H1 (cell line): ENCODE results near the gene UBR1. TPM values are rescaled to one million over a fixed set of nuclear protein-coding genes. Genes with fewer than 3 reads are reported as not detected.

Source experiments
- CTCF ChIA-PET: fragments of 300-600 bp; sonication (Branson Sonifier 250); formaldehyde crosslinking; loops from one replicate; lab custom pipeline; 2021; ENCODE audit not compliant: partially characterized antibody; lab: Charles Lee
- POLR2A ChIA-PET: fragments of 300-600 bp; sonication (Branson Sonifier 250); formaldehyde crosslinking; loops from one replicate; lab custom pipeline; 2021; ENCODE audit warnings: inconsistent platforms; ENCODE audit not compliant: partially characterized antibody; lab: Charles Lee
- DNase-seq, 2 experiments: peaks; one replicate each; pipeline versions ENCODE4 v3.0.0 to v3.0.0-alpha.2; 2010 to 2022; ENCODE audit warnings: low spot score in 2 of 2, low read depth in 1 of 2, mixed read lengths in 1 of 2
- FAIRE-seq: peaks from 2 replicates; lab custom pipeline; 2011; peaks lifted over from hg19 to GRCh38; lab: Jason Lieb, UNC
- H2AFZ ChIP-seq: 2 replicates; pipeline ENCODE4 v1.8.1; 2012; ENCODE audit warnings: low read length, inconsistent platforms
- H2AK5ac ChIP-seq: 2 replicates; pipeline ENCODE4 v1.6.1; 2013; ENCODE audit warnings: low read depth, low read length
- H2BK120ac ChIP-seq: replicated peaks from 2 replicates; pipeline ENCODE3; 2013; ENCODE audit warnings: low read depth, low read length, inconsistent platforms
- H2BK12ac ChIP-seq: 2 replicates; pipeline ENCODE4 v1.6.1; 2013; ENCODE audit warnings: low read depth, low read length
- H2BK15ac ChIP-seq: 2 replicates; pipeline ENCODE4 v1.6.1; 2013; ENCODE audit warnings: low read length
- H2BK20ac ChIP-seq: 2 replicates; pipeline ENCODE4 v1.6.1; 2013; ENCODE audit warnings: low read length
- H2BK5ac ChIP-seq: 2 replicates; pipeline ENCODE4 v1.6.1; 2013; ENCODE audit warnings: low read depth, low read length
- H3K14ac ChIP-seq: 2 replicates; pipeline ENCODE4 v1.6.1; 2013; ENCODE audit warnings: inconsistent platforms; ENCODE audit not compliant: insufficient read length
- H3K18ac ChIP-seq: 2 replicates; pipeline ENCODE4 v1.6.1; 2013; ENCODE audit warnings: low read length; ENCODE audit errors: extremely low read depth
- H3K23ac ChIP-seq: 2 replicates; pipeline ENCODE4 v1.6.1; 2013; ENCODE audit warnings: inconsistent platforms; ENCODE audit not compliant: insufficient read length
- H3K23me2 ChIP-seq: 2 replicates; pipeline ENCODE4 v1.6.1; 2013; ENCODE audit warnings: low read depth, low read length
- H3K27ac ChIP-seq: 2 replicates; pipeline ENCODE4 v1.6.1; 2011; ENCODE audit warnings: low read depth, low read length, inconsistent platforms
- H3K27me3 ChIP-seq, 4 experiments: replicated peaks in 1 of 4; 1 replicate in 1 of 4; 2 replicates in 3 of 4; pipeline versions ENCODE4 v1.6.1 to v1.8.1; 2011 to 2013; ENCODE audit warnings: low read length in 3 of 4, mild to moderate bottlenecking in 3 of 4, inconsistent platforms in 2 of 4, mixed read lengths in 2 of 4, moderate library complexity in 1 of 4; ENCODE audit not compliant: control insufficient read depth in 3 of 4, insufficient read depth in 3 of 4; ENCODE audit errors: extremely low read depth in 1 of 4
- H3K36me3 ChIP-seq, 4 experiments: 2 replicates each; pipeline versions ENCODE4 v1.6.1 to v1.8.1; 2011 to 2013; ENCODE audit warnings: mild to moderate bottlenecking in 4 of 4, low read length in 3 of 4, moderate library complexity in 2 of 4, control low read depth in 1 of 4, inconsistent platforms in 1 of 4; ENCODE audit not compliant: insufficient read depth in 4 of 4, control insufficient read depth in 2 of 4
- H3K4ac ChIP-seq: replicated peaks from 2 replicates; pipeline ENCODE3; 2013; ENCODE audit warnings: low read length, low read depth, mixed read lengths, inconsistent platforms; ENCODE audit not compliant: insufficient read length
- H3K4me1 ChIP-seq, 4 experiments: replicated peaks in 1 of 4; 1 replicate in 1 of 4; 2 replicates in 3 of 4; pipeline versions ENCODE4 v1.6.1 to v1.8.1; 2011 to 2013; ENCODE audit warnings: low read length in 3 of 4, inconsistent platforms in 2 of 4, mixed read lengths in 1 of 4; ENCODE audit not compliant: insufficient read depth in 4 of 4, control insufficient read depth in 3 of 4
- H3K4me2 ChIP-seq, 2 experiments: 2 replicates each; pipeline versions ENCODE4 v1.6.1 to v1.8.1; 2011 to 2013; ENCODE audit warnings: low read depth in 2 of 2, low read length in 2 of 2, control low read depth in 1 of 2, inconsistent platforms in 1 of 2, mild to moderate bottlenecking in 1 of 2; ENCODE audit not compliant: insufficient read depth in 1 of 2
- H3K4me3 ChIP-seq, 4 experiments: fragments of 200-600, 300-600 bp in 1 of 4; sonication (generic), shearing (Covaris generic), sonication (Bioruptor Twin) in 1 of 4; 2 replicates each; pipeline versions ENCODE4 v1.5.1 to v1.8.1; 2011 to 2016; ENCODE audit warnings: low read length in 4 of 4, low read depth in 3 of 4, control low read depth in 2 of 4, inconsistent platforms in 2 of 4, mild to moderate bottlenecking in 2 of 4, mixed read lengths in 1 of 4, moderate library complexity in 1 of 4; ENCODE audit not compliant: insufficient read depth in 2 of 4; ENCODE audit errors: extremely low read depth in 1 of 4
- H3K56ac ChIP-seq: replicated peaks from 2 replicates; pipeline ENCODE3; 2013; ENCODE audit warnings: low read depth, mild to moderate bottlenecking, mixed read lengths, low read length, inconsistent platforms; ENCODE audit not compliant: insufficient read length
- H3K79me1 ChIP-seq: 2 replicates; pipeline ENCODE4 v1.6.1; 2013; ENCODE audit warnings: low read depth, low read length, control low read depth
- H3K79me2 ChIP-seq, 2 experiments: 2 replicates each; pipeline versions ENCODE4 v1.6.1 to v1.8.1; 2012 to 2013; ENCODE audit warnings: low read length in 2 of 2, mild to moderate bottlenecking in 2 of 2, inconsistent platforms in 1 of 2; ENCODE audit not compliant: insufficient read depth in 2 of 2, control insufficient read depth in 1 of 2
- H3K9ac ChIP-seq, 4 experiments: replicated peaks in 1 of 4; 1 replicate in 1 of 4; 2 replicates in 3 of 4; pipeline versions ENCODE4 v1.6.1 to v1.8.1; 2011 to 2013; ENCODE audit warnings: low read depth in 3 of 4, low read length in 3 of 4, control low read depth in 2 of 4, mild to moderate bottlenecking in 2 of 4, moderate library complexity in 2 of 4, inconsistent platforms in 1 of 4; ENCODE audit errors: extremely low read depth in 1 of 4
- H3K9me3 ChIP-seq, 2 experiments: 2 replicates each; pipeline versions ENCODE4 v1.6.1 to v1.8.1; 2012 to 2013; ENCODE audit warnings: mild to moderate bottlenecking in 2 of 2, moderate library complexity in 2 of 2, control low read depth in 1 of 2, inconsistent platforms in 1 of 2, low read depth in 1 of 2, low read length in 1 of 2, mixed read lengths in 1 of 2; ENCODE audit not compliant: insufficient read depth in 2 of 2
- H4K20me1 ChIP-seq, 2 experiments: replicated peaks in 1 of 2; 2 replicates each; pipeline versions ENCODE3 to v1.8.1; 2011 to 2013; ENCODE audit warnings: inconsistent platforms in 2 of 2, low read length in 2 of 2, mild to moderate bottlenecking in 1 of 2; ENCODE audit not compliant: insufficient read depth in 2 of 2, control insufficient read depth in 1 of 2
- H4K5ac ChIP-seq: 2 replicates; pipeline ENCODE4 v1.6.1; 2013; ENCODE audit warnings: low read length, low read depth, mixed read lengths, inconsistent platforms; ENCODE audit not compliant: insufficient read length
- H4K8ac ChIP-seq: 2 replicates; pipeline ENCODE4 v1.8.0; 2013; ENCODE audit warnings: mild to moderate bottlenecking, moderate library complexity, low read length, inconsistent platforms; ENCODE audit not compliant: insufficient read depth; ENCODE audit errors: extremely low read depth
- H4K91ac ChIP-seq: replicated peaks from 2 replicates; pipeline ENCODE3; 2013; ENCODE audit warnings: low read length, mixed read lengths, inconsistent platforms; ENCODE audit not compliant: insufficient read length
- BACH1 ChIP-seq: IDR thresholded peaks from 2 replicates; pipeline ENCODE4 v1.6.1; 2012; ENCODE audit warnings: low read length, improper control_type of control experiment
- BRCA1 ChIP-seq: IDR thresholded peaks from 2 replicates; pipeline ENCODE4 v1.6.1; 2012; ENCODE audit warnings: low read depth, low read length, improper control_type of control experiment
- EGR1 ChIP-seq: IDR thresholded peaks from 2 replicates; pipeline ENCODE4 v1.6.1; 2011; ENCODE audit warnings: low read depth, low read length, borderline replicate concordance
- EP300 ChIP-seq, 2 experiments: IDR thresholded peaks; 1 replicate in 1 of 2; 2 replicates in 1 of 2; pipeline ENCODE4 v1.6.1; 2011 to 2012; ENCODE audit warnings: low read depth in 2 of 2, low read length in 2 of 2, mild to moderate bottlenecking in 2 of 2, borderline replicate concordance in 1 of 2, inconsistent platforms in 1 of 2, moderate library complexity in 1 of 2
- EZH2 ChIP-seq: fragments of 200-600 bp; sonication (generic); IDR thresholded peaks from 2 replicates; pipeline ENCODE4 v1.7.1; 2012; ENCODE audit warnings: low read depth, mild to moderate bottlenecking, moderate library complexity, low read length, inconsistent platforms; ENCODE audit not compliant: severe bottlenecking
- HDAC6 ChIP-seq: IDR thresholded peaks from one replicate; pipeline ENCODE4 v1.7.1; 2012; ENCODE audit warnings: low read depth, mild to moderate bottlenecking, inconsistent platforms, low read length, moderate library complexity
- JUND ChIP-seq: IDR thresholded peaks from 2 replicates; pipeline ENCODE4 v1.6.1; 2011; ENCODE audit warnings: mild to moderate bottlenecking, improper control_type of control experiment, low read length
- KDM5A ChIP-seq: fragments of 200-600 bp; IDR thresholded peaks from 2 replicates; pipeline ENCODE4 v1.7.1; 2012; ENCODE audit warnings: mild to moderate bottlenecking, low read length, inconsistent platforms, mixed read lengths
- PHF8 ChIP-seq: fragments of 200-600 bp; sonication (generic); conservative IDR thresholded peaks from 2 replicates; pipeline ENCODE4 v1.7.1; 2012; ENCODE audit warnings: low read depth, mild to moderate bottlenecking, inconsistent platforms, low read length, moderate library complexity
- POLR2AphosphoS5 ChIP-seq: IDR thresholded peaks from 2 replicates; pipeline ENCODE4 v1.6.1; 2011; ENCODE audit warnings: low read depth, low read length
- RFX5 ChIP-seq: IDR thresholded peaks from 2 replicates; pipeline ENCODE4 v1.6.1; 2011; ENCODE audit warnings: low read depth, low read length, improper control_type of control experiment, borderline replicate concordance
- SIN3A ChIP-seq, 2 experiments: IDR thresholded peaks in 1 of 2; conservative IDR thresholded peaks in 1 of 2; 2 replicates each; pipeline ENCODE4 v1.6.1; 2011 to 2012; ENCODE audit warnings: low read length in 2 of 2, improper control_type of control experiment in 1 of 2, low read depth in 1 of 2, mild to moderate bottlenecking in 1 of 2
- SRF ChIP-seq: IDR thresholded peaks from 2 replicates; pipeline ENCODE4 v1.6.1; 2011; ENCODE audit warnings: mild to moderate bottlenecking, low read depth, low read length, moderate library complexity
- WGBS, 2 experiments: shearing (Covaris generic) in 1 of 2; methylation state at CpG; one replicate each; pipeline versions ENCODE4 v1.1.6 to v1.1.7; 2013 to 2015; ENCODE audit warnings: low lambda C conversion rate in 2 of 2, mixed read lengths in 2 of 2, inconsistent platforms in 1 of 2, low coverage in 1 of 2, missing lambda C conversion rate in 1 of 2; ENCODE audit not compliant: insufficient replicate concordance in 2 of 2, insufficient coverage in 1 of 2, insufficient read length in 1 of 2; ENCODE audit errors: extremely low coverage in 1 of 2, missing lambda C conversion rate in 1 of 2; 5-methylcytosine and 5-hydroxymethylcytosine counted together
- polyA plus RNA-seq, 7 experiments: library from polyadenylated mRNA; depleted of rRNA in 3 of 7; stranded (reverse) in 5 of 7; unstranded in 2 of 7; fragments of >200 nt in 5 of 7; fragments of 200-250 nt in 2 of 7; gene quantifications; 1 replicate in 5 of 7; 2 replicates in 1 of 7; 4 replicates in 1 of 7; pipeline versions ENCODE4 v1.2.1 to v1.2.3, GENCODE V29; 2011 to 2013; ENCODE audit warnings: missing spikeins in 2 of 7, mixed read lengths in 2 of 7
- total RNA-seq: library from RNA; stranded (reverse); fragmentation: NEBNext Ultra II Directional; extraction: Animal tissue kit (Norgen Biotek cat#: 25700); gene quantifications from 2 replicates; pipeline ENCODE4 v1.2.1, GENCODE V29; 2021

UBR1 gene
- total and polyA plus RNA-seq, 2 of the 8 experiments (the other 6 are each of a cell fraction or from before 2014, with no cell fraction given): 3.7 to 18.7 TPM

- H2AK5ac ChIP-seq: no peak overlapping the region
- H3K23me2 ChIP-seq: peaks cover 7% of the 10 kb centered on the region
- ChIA-PET CTCF (no interaction called here), POLR2A (interaction anchor here (2.0 kb wide), 1 partner anchor 12 kb away, joined by 7 read pairs; the partner anchor contains the start of gene UBR1)
- H4K8ac ChIP-seq: no peak overlapping the region
- H3K4ac ChIP-seq: no peak overlapping the region
- H3K14ac ChIP-seq: no peak overlapping the region
- H3K36me3 ChIP-seq: no peaks in the 10 kb centered on the region
- WGBS, 2 experiments: 77% methylated on average over 1 of the region's 1 CpG; no CpG with 5 or more reads in 1 of the 2 experiments
- H2BK20ac ChIP-seq: no peak overlapping the region
- FAIRE-seq (no peak), DNase-seq (no peak)
- TF ChIP-seq SIN3A (conservative IDR thresholded peaks at IDR 0.05 in 1 of 2, IDR thresholded peaks at IDR 0.05 in 1 of 2; ENCODE audit: low read depth in 1 of 2, low read length in 2 of 2) (no peak), SRF (no peak), POLR2AphosphoS5 (no peak), RFX5 (no peak), PHF8 (no peak), EZH2 (no peak), EGR1 (no peak), BACH1 (no peak), JUND (no peak), EP300 (IDR thresholded peaks at IDR 0.05; ENCODE audit: borderline replicate concordance in 1 of 2, low read depth in 2 of 2, low read length in 2 of 2) (no peak), HDAC6 (no peak), KDM5A (no peak), BRCA1 (no peak)
- H3K4me1 ChIP-seq: peaks cover 0 to 2% (median 0%) of the 10 kb centered on the region in 4 experiments; a peak in 1 of 7 replicates
- H3K9ac ChIP-seq: no peak overlapping the region
- H4K20me1 ChIP-seq: no peaks in the 10 kb centered on the region
- no peak overlapping the region for H2BK5ac ChIP-seq
- no peak overlapping the region for H3K23ac ChIP-seq
- H3K79me2 ChIP-seq: no peaks in the 10 kb centered on the region
- H3K9me3 ChIP-seq: no peaks in the 10 kb centered on the region
- no peak overlapping the region for H2AFZ ChIP-seq
- H3K27ac ChIP-seq: no peak overlapping the region
- no peak overlapping the region for H3K4me3 ChIP-seq
- H2BK15ac ChIP-seq: no peak overlapping the region
- H3K27me3 ChIP-seq: peaks cover 0 to 2% (median 0%) of the 10 kb centered on the region in 4 experiments; a peak in 3 of 7 replicates
- H3K79me1 ChIP-seq: no peaks in the 10 kb centered on the region
- H2BK12ac ChIP-seq: no peak overlapping the region
- no peak overlapping the region for H3K18ac ChIP-seq
- H3K4me2 ChIP-seq: no peak overlapping the region
- no peak overlapping the region for H4K91ac ChIP-seq
- H3K56ac ChIP-seq: no peak overlapping the region
- H2BK120ac ChIP-seq: no peak overlapping the region
- no peak overlapping the region for H4K5ac ChIP-seq
These were observed 12.4 kb upstream of the UBR1 start for GRCh38 chr15:43118286-43118685.
